Ovary (tissue), 9 donors: Measurements from ENCODE around the gene KLF13. TPM values are rescaled to one million over a fixed set of nuclear protein-coding genes. Genes with fewer than 3 reads are reported as not detected.

Experiments
- DNase-seq, 5 donors: peaks; one replicate each; pipeline ENCODE4 v3.0.0-alpha.2; 2019 to 2020
- H3K27ac ChIP-seq, 2 donors: fragments of 200-600 bp; one replicate each; pipeline versions ENCODE4 v1.5.1 to v1.8.0; 2019 to 2022
- H3K27me3 ChIP-seq: fragments of 200-600 bp; one replicate; pipeline ENCODE4 v1.8.0; 2022
- H3K36me3 ChIP-seq: fragments of 200-600 bp; sonication (generic); one replicate; pipeline ENCODE4 v1.5.1; 2019
- H3K4me1 ChIP-seq: one replicate; pipeline ENCODE4 v1.8.1; 2013; ENCODE audit warnings: mild to moderate bottlenecking, moderate library complexity; ENCODE audit not compliant: insufficient read depth
- H3K4me3 ChIP-seq: fragments of 200-600 bp; sonication (generic); one replicate; pipeline ENCODE4 v1.5.1; 2017
- H3K9me3 ChIP-seq, 2 donors: fragments of 200-600 bp in 1 of 2; sonication (generic) in 1 of 2; one replicate each; pipeline versions ENCODE4 v1.5.1 to v1.8.1; 2013 to 2019; ENCODE audit warnings: mild to moderate bottlenecking in 1 of 2, moderate library complexity in 1 of 2
- EP300 ChIP-seq: sonication (generic); formaldehyde crosslinking; IDR thresholded peaks from one replicate; pipeline ENCODE4 v1.6.1; 2017; ENCODE audit warnings: antibody characterized with exemption
- POLR2A ChIP-seq: fragments of 450-650 bp; IDR thresholded peaks from one replicate; pipeline ENCODE4 v1.6.1; 2017; ENCODE audit warnings: antibody characterized with exemption, mild to moderate bottlenecking, moderate library complexity
- WGBS, 3 donors: extraction: QIAGEN DNeasy Blood & Tissue Kit in 1 of 3; methylation state at CpG; one replicate each; pipeline versions ENCODE4 v1.1.5 to v1.1.7; 2013 to 2017; 5-methylcytosine and 5-hydroxymethylcytosine counted together
- intact Hi-C, 4 donors: fragments of 100-400 bp; cut with DNase I; formaldehyde crosslinking; loops; one replicate each; pipeline versions ENCODE4 v1.11.0 to v1.15.1; 2022 to 2023
- polyA plus RNA-seq, 2 donors: library from polyadenylated mRNA; stranded (reverse); fragments of 200-250 nt in 1 of 2; fragments of 350-450 nt in 1 of 2; fragmentation: Illumina TruSeq in 1 of 2; extraction: RNeasy Lipid Tissue Mini Kit (QIAGEN cat#74804) in 1 of 2; gene quantifications; one replicate each; pipeline ENCODE4 v1.2.3, GENCODE V29; 2013 to 2014
- total RNA-seq, 7 donors: library from RNA; depleted of rRNA in 2 of 7; stranded (reverse); fragments of >200 nt in 2 of 7; fragmentation: NEBNext Ultra II Directional in 3 of 7; extraction: Animal tissue kit (Norgen Biotek cat#: 25700) in 3 of 7; gene quantifications; one replicate each; pipeline versions ENCODE4 v1.1.0 to v1.2.4, GENCODE V29; 2016 to 2023
- TF ChIP-seq, protein P1 (sequence below), 3 donors: fragments of 450-650 bp in 2 of 3; fragments of 200-600 bp in 1 of 3; IDR thresholded peaks; one replicate each; pipeline versions ENCODE4 v1.5.1 to v1.8.0; 2016 to 2022; ENCODE audit warnings: antibody characterized with exemption in 3 of 3, mild to moderate bottlenecking in 1 of 3
- donor health status: DM: no; HTN: no; CAD: no; lungs with moderate emphysema.
- donor health status: DM: no; HTN: no; CAD: no.
- donor health status: Bipolar disorder and iron deficiency.
- donor health status: DM: yes; HTN: yes; CAD: no.
- donor health status: DM: no; HTN: no; CAD: no.
- donor health status: DM: yes; HTN: yes; CAD: no.

The KLF13 gene
- total and polyA plus RNA-seq, 9 donors: 14.8 to 58.2 (median 36.0) TPM

DNA sequence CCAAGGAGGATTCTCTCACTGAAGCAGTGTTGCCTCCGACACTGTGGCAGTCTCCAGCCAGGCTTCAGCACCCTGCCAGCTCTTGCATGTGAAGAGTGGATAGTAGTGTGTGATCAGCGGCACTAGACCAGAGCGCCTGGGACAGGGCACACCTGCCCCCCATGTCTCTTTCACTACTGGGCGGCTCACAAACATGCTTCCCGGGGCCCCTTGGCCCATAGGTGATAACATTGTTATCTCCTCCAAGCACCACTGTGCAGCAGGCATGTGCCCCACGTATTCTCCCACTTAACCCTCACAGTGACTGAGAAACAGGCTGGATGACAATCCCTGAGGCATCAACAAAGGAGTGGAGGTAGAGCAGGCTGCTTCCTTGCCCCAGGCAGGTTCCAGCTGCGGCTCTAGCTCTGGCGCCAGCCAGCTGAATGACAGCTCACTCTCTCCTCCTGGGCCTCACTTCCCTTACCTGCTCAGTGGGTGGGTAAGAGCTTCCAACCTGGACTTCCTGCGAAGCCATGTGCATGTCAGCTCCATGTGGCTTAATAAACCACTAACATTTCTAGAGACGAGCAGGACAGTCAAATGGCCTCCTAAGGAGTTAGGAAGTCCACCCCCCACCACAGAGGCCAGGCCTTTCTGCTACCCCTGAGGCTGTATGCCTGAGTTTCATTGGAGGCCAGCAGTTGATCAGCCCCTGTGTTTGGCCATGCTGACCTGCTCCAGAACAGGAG, 37.8 kb downstream of the KLF13 start:
- intact Hi-C loops: loop anchor here in 3 of 4 donors (5.0 to 10.0 kb wide), 4 partner anchors 37 to 120 kb away; partner anchors contain the start of gene KLF13 (in 3 of the 3)

DNA sequence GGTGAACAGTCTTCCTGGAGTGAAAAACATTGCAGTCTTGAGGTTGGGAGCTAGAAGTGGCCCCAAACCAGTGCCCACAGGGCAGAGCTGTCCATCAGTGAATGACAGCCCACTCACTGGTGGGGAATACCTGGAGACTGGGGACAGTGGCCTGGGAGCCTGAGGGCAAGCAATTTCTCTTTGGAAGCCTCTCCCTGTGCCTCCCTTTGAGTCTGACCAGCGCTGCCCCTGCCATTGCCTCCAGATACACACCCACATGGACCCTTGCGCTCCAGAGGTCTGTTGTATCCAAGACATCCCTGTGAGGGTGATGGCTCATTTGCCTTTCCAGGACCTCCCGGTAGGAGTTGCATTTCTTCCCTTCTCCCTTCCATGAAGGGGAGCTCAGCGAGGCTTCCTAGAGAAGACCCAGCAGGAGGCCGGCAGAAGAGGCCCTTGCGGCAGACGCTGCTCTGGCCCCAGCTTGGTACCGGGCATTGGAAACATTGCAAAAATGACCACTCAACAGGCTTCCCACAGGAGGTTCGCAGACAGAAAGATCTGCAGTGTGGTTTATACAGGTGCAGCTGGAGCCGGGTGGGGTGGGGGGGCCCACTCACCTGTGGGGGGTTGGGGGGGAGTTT, 38.5 kb downstream of the KLF13 start:
- intact Hi-C loops: loop anchor here in 3 of 4 donors (5.0 to 10.0 kb wide), 4 partner anchors 38 to 120 kb away; partner anchors contain the start of gene KLF13 (in 3 of the 3)
- peak overlapping the region; percentile 63 to 71 for H3K27ac ChIP-seq
- peaks cover 12% of the 10 kb centered on the region for H3K4me1 ChIP-seq
- no peak for DNase-seq
- WGBS, 3 donors: 65 to 72% (median 68%) methylated on average over 9 to 10 of the region's 10 CpGs
- H3K4me3 ChIP-seq: peak overlapping the region; percentile 14
- no peaks in the 10 kb centered on the region for H3K27me3 ChIP-seq
- no peaks in the 10 kb centered on the region for H3K36me3 ChIP-seq
- TF ChIP-seq, protein P1, sequence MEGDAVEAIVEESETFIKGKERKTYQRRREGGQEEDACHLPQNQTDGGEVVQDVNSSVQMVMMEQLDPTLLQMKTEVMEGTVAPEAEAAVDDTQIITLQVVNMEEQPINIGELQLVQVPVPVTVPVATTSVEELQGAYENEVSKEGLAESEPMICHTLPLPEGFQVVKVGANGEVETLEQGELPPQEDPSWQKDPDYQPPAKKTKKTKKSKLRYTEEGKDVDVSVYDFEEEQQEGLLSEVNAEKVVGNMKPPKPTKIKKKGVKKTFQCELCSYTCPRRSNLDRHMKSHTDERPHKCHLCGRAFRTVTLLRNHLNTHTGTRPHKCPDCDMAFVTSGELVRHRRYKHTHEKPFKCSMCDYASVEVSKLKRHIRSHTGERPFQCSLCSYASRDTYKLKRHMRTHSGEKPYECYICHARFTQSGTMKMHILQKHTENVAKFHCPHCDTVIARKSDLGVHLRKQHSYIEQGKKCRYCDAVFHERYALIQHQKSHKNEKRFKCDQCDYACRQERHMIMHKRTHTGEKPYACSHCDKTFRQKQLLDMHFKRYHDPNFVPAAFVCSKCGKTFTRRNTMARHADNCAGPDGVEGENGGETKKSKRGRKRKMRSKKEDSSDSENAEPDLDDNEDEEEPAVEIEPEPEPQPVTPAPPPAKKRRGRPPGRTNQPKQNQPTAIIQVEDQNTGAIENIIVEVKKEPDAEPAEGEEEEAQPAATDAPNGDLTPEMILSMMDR (IDR thresholded peaks at IDR 0.05): no peak
- no peak for TF ChIP-seq POLR2A
- no peak for TF ChIP-seq EP300
- no peaks in the 10 kb centered on the region for H3K9me3 ChIP-seq

More for the DNA sequence above, 37.8 kb downstream of the KLF13 start:
- WGBS, 3 donors: 85 to 90% (median 88%) methylated on average over 10 of the region's 10 CpGs
- no peaks in the 10 kb centered on the region for H3K36me3 ChIP-seq
- peaks cover 18% of the 10 kb centered on the region for H3K4me1 ChIP-seq
- DNase-seq: no peak
- H3K27ac ChIP-seq: peak overlapping the region in 1 of 2 donors; percentile 71
- TF ChIP-seq POLR2A (no peak), EP300 (no peak)
- TF ChIP-seq, protein P1 (IDR thresholded peaks at IDR 0.05): no peak
- no peak overlapping the region for H3K4me3 ChIP-seq
- H3K27me3 ChIP-seq: no peaks in the 10 kb centered on the region
- no peaks in the 10 kb centered on the region for H3K9me3 ChIP-seq

DNA sequence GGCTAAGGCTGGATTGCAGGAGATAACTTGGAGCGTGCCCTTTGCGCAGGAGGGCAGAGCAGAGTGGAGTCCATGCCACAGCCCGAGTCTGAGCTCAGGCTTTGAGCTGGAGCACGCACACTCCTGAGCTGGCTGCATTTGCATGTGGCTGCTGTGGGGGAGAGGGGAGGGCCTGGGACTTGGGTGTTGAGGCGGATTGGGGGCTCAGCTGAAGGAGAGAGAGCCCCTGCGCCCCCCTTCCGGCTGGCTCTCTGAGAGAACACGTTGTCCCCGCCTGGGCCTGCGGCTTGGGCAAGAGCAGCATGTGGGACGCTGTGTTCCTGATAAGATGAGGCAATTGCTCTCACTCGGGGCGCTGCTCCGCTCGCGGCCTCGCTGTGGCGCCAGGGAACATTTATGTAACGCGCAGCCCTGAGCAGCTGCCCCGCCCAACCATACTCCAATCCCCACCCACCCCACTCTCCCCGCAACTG, 39.1 kb downstream of the KLF13 start:
- Histone ChIP-seq H3K27me3 (no peaks in the 10 kb centered on the region), H3K36me3 (no peaks in the 10 kb centered on the region), H3K9me3 (no peaks in the 10 kb centered on the region), H3K4me1 (peaks cover 12% of the 10 kb centered on the region), H3K27ac (peak overlapping the region; percentile 63 to 79), H3K4me3 (peak overlapping the region; percentile 29)
- peak; percentile 82 to 98 (median 92) for DNase-seq
- TF ChIP-seq EP300 (peak; percentile 100), POLR2A (peak; percentile 49)
- TF ChIP-seq, protein P1 (IDR thresholded peaks at IDR 0.05): peak; percentile 9 to 48 (median 40)
- intact Hi-C loops: loop anchor here in 3 of 4 donors (2.0 to 10.0 kb wide), 5 partner anchors 23 to 119 kb away; partner anchors contain the start of gene KLF13 (in 3 of the 3)
- 5 to 12% (median 8%) methylated on average over 18 to 22 of the region's 22 CpGs for WGBS, 3 donors

DNA sequence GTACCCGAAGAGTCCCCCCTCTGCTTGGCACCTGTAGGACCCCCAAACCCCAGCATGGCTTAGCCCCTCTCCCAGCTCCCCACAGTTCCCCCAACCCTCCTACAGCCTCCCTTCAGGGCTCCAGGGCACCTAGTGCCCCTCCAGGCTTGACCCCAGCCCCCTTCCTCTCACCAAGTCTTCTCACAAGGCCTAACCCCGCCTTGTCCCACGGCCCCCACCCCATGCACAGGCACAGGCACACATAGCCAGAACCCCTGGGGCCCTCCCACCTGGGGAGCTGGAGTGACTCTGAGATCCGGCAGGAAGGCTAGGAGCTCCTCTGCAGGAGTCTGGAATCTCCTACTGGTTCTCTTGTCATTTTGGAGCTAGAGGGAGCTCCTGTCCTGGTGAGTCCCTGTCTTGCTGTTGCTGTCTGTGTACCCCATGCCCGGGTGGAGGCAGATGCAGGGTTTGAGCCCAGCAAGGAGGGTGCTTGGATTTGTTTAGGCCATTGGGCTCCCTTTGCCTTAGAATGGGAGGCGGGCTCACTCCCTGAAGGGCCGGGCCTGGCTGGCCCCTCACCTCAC, 39.6 kb downstream of the KLF13 start:
- intact Hi-C loops: loop anchor here in 3 of 4 donors (2.0 to 10.0 kb wide), 5 partner anchors 23 to 119 kb away; partner anchors contain the start of gene KLF13 (in 3 of the 3)
- no peaks in the 10 kb centered on the region for H3K36me3 ChIP-seq
- peak overlapping the region; percentile 29 for H3K4me3 ChIP-seq
- no peaks in the 10 kb centered on the region for H3K27me3 ChIP-seq
- no peaks in the 10 kb centered on the region for H3K9me3 ChIP-seq
- DNase-seq: peak; percentile 36 to 74 (median 69)
- WGBS, 3 donors: 40 to 54% (median 44%) methylated on average over 7 of the region's 7 CpGs
- peaks cover 12% of the 10 kb centered on the region for H3K4me1 ChIP-seq
- TF ChIP-seq, protein P1 (IDR thresholded peaks at IDR 0.05): peak in 1 of 3 donors; percentile 13
- TF ChIP-seq EP300 (no peak), POLR2A (no peak)
- peak overlapping the region; percentile 63 to 79 for H3K27ac ChIP-seq
